Neural cell (in vitro differentiated cells): Measurements from ENCODE around the gene STARD7. TPM values are rescaled to one million over a fixed set of nuclear protein-coding genes. Genes with fewer than 3 reads are reported as not detected.

ENCODE experiments used
- H2AFZ ChIP-seq: fragments of 200-600, 300-800 bp; sonication (generic), shearing (Covaris generic); 2 replicates; pipeline ENCODE4 v1.6.0; 2014; ENCODE audit warnings: low read depth, mild to moderate bottlenecking, antibody characterized with exemption, low read length, moderate library complexity
- H3F3A ChIP-seq: fragments of 200-600 bp; shearing (Covaris generic); 2 replicates; pipeline ENCODE4 v1.6.1; 2016; ENCODE audit warnings: mild to moderate bottlenecking, moderate library complexity, mixed read lengths, antibody characterized with exemption, low read length; ENCODE audit not compliant: insufficient read depth, poor library complexity, severe bottlenecking
- H3K27ac ChIP-seq: fragments of 200-600, 300-800 bp; sonication (generic), shearing (Covaris generic); 2 replicates; pipeline ENCODE4 v1.5.1; 2014; ENCODE audit warnings: mild to moderate bottlenecking, low read length, moderate library complexity
- H3K27me3 ChIP-seq: fragments of 300-800, 200-600 bp; sonication (generic), shearing (Covaris generic); 2 replicates; pipeline ENCODE4 v1.6.0; 2014; ENCODE audit warnings: mild to moderate bottlenecking, low read depth, low read length, moderate library complexity; ENCODE audit not compliant: insufficient read depth
- H3K36me3 ChIP-seq: fragments of 300-800, 200-600 bp; sonication (generic), shearing (Covaris generic); 2 replicates; pipeline ENCODE4 v1.5.1; 2014; ENCODE audit warnings: mild to moderate bottlenecking, antibody characterized with exemption, low read length, moderate library complexity; ENCODE audit not compliant: insufficient read depth
- H3K4me2 ChIP-seq: fragments of 300-800, 200-600 bp; sonication (generic), shearing (Covaris generic); 2 replicates; pipeline ENCODE4 v1.6.0; 2014; ENCODE audit warnings: mild to moderate bottlenecking, low read length
- H3K4me3 ChIP-seq: fragments of 300-800, 200-600 bp; sonication (generic), shearing (Covaris generic); 2 replicates; pipeline ENCODE4 v1.5.1; 2014; ENCODE audit warnings: mild to moderate bottlenecking, low read length, moderate library complexity
- H3K79me2 ChIP-seq: fragments of 200-600 bp; shearing (Covaris generic); replicated peaks from 2 replicates; pipeline ENCODE4 v1.6.0; 2014; ENCODE audit warnings: mild to moderate bottlenecking, low read length, moderate library complexity; ENCODE audit not compliant: insufficient read depth
- H3K9ac ChIP-seq: fragments of 300-800, 200-600 bp; sonication (generic), shearing (Covaris generic); 2 replicates; pipeline ENCODE4 v1.6.1; 2016; ENCODE audit warnings: mild to moderate bottlenecking, low read length, mixed read lengths
- H3K9me2 ChIP-seq: fragments of 200-600 bp; shearing (Covaris generic); 2 replicates; pipeline ENCODE4 v1.6.1; 2016; ENCODE audit warnings: mild to moderate bottlenecking, low read length, mixed read lengths; ENCODE audit not compliant: insufficient read depth
- H3K9me3 ChIP-seq: fragments of 200-600, 300-800 bp; sonication (generic), shearing (Covaris generic); 2 replicates; pipeline ENCODE4 v1.6.1; 2016; ENCODE audit warnings: mild to moderate bottlenecking, mixed run types, low read length, moderate library complexity, mixed read lengths
- H4K20me1 ChIP-seq: fragments of 200-600 bp; shearing (Covaris generic); 2 replicates; pipeline ENCODE4 v1.6.1; 2016; ENCODE audit warnings: mild to moderate bottlenecking, mixed run types; ENCODE audit not compliant: insufficient read depth
- EP300 ChIP-seq: fragments of 450-650 bp; conservative IDR thresholded peaks from 2 replicates; pipeline ENCODE4 v1.6.1; 2014; ENCODE audit warnings: antibody characterized with exemption, mild to moderate bottlenecking, moderate library complexity; ENCODE audit not compliant: poor library complexity, severe bottlenecking
- EZH2 ChIP-seq: fragments of 200-600, 300-800 bp; shearing (Covaris generic), sonication (generic); IDR thresholded peaks from 2 replicates; pipeline ENCODE4 v1.6.1; 2014; ENCODE audit warnings: antibody characterized with exemption, low read length, borderline replicate concordance, mild to moderate bottlenecking; ENCODE audit not compliant: insufficient read depth, poor library complexity, severe bottlenecking
- MXI1 ChIP-seq: fragments of 450-650 bp; conservative IDR thresholded peaks from 2 replicates; pipeline ENCODE4 v1.6.1; 2014; ENCODE audit warnings: antibody characterized with exemption, mild to moderate bottlenecking; ENCODE audit not compliant: poor library complexity, severe bottlenecking
- POLR2AphosphoS5 ChIP-seq: IDR thresholded peaks from 2 replicates; pipeline ENCODE4 v1.6.1; 2012
- RAD21 ChIP-seq: fragments of 450-650 bp; conservative IDR thresholded peaks from 2 replicates; pipeline ENCODE4 v1.6.1; 2014; ENCODE audit warnings: antibody characterized with exemption, mild to moderate bottlenecking, moderate library complexity
- REST ChIP-seq: IDR thresholded peaks from 2 replicates; pipeline ENCODE4 v1.6.1; 2012; ENCODE audit warnings: borderline replicate concordance
- SMC3 ChIP-seq: fragments of 450-650 bp; conservative IDR thresholded peaks from 2 replicates; pipeline ENCODE4 v1.6.1; 2014; ENCODE audit warnings: antibody characterized with exemption, mild to moderate bottlenecking, moderate library complexity; ENCODE audit not compliant: poor library complexity
- TAF1 ChIP-seq: IDR thresholded peaks from 2 replicates; pipeline ENCODE4 v1.6.1; 2012; ENCODE audit warnings: low read depth
- polyA plus RNA-seq: library from polyadenylated mRNA; depleted of rRNA; stranded (reverse); fragments of >200 nt; gene quantifications from 2 replicates; pipeline ENCODE4 v1.2.3, GENCODE V29; 2014
- TF ChIP-seq, protein P1 (sequence below): fragments of 450-650 bp; IDR thresholded peaks from 2 replicates; pipeline ENCODE4 v1.5.1; 2014; ENCODE audit warnings: antibody characterized with exemption, mild to moderate bottlenecking, moderate library complexity; ENCODE audit not compliant: poor library complexity, severe bottlenecking

STARD7 gene
- polyA plus RNA-seq, 1 donor from 2014 or later = 155 TPM

GRCh38 chr2:96245609-96246390 lies 37.2 kb upstream of the STARD7 start:
- H3K27ac ChIP-seq = no peak overlapping the region
- H4K20me1 ChIP-seq = no peaks in the 10 kb centered on the region
- no peaks in the 10 kb centered on the region for H3K9me2 ChIP-seq
- no peaks in the 10 kb centered on the region for H3K9me3 ChIP-seq
- H3K27me3 ChIP-seq = no peaks in the 10 kb centered on the region
- H3K4me2 ChIP-seq = no peak overlapping the region
- no peak overlapping the region for H3K4me3 ChIP-seq
- no peaks in the 10 kb centered on the region for H3F3A ChIP-seq
- H3K79me2 ChIP-seq = no peaks in the 10 kb centered on the region
- no peaks in the 10 kb centered on the region for H3K36me3 ChIP-seq
- no peak overlapping the region for H2AFZ ChIP-seq
- TF ChIP-seq RAD21 (no peak), EP300 (no peak), POLR2AphosphoS5 (no peak), TAF1 (no peak), REST (no peak), EZH2 (no peak), SMC3 (no peak), MXI1 (no peak)
- TF ChIP-seq, protein P1, sequence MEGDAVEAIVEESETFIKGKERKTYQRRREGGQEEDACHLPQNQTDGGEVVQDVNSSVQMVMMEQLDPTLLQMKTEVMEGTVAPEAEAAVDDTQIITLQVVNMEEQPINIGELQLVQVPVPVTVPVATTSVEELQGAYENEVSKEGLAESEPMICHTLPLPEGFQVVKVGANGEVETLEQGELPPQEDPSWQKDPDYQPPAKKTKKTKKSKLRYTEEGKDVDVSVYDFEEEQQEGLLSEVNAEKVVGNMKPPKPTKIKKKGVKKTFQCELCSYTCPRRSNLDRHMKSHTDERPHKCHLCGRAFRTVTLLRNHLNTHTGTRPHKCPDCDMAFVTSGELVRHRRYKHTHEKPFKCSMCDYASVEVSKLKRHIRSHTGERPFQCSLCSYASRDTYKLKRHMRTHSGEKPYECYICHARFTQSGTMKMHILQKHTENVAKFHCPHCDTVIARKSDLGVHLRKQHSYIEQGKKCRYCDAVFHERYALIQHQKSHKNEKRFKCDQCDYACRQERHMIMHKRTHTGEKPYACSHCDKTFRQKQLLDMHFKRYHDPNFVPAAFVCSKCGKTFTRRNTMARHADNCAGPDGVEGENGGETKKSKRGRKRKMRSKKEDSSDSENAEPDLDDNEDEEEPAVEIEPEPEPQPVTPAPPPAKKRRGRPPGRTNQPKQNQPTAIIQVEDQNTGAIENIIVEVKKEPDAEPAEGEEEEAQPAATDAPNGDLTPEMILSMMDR = no peak
- H3K9ac ChIP-seq = no peak overlapping the region

DNA sequence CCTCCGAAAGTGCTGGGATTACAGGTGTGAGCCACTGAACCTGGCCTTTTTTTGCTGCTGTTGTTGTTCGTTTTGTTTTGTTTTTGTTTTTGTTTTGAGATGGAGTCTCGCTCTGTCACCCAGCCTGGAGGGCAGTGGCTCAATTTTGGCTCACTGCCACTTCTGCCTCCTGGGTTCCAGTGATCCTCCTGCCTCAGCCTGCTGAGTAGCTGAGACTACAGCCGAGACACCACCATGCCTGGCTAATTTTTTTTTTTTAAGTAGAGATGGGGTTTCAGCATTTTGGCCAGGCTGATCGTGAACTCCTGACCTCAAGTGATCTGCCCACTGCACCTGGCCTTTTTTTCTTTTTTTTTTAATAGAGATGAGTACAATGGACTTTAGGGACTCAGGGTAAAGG lies 35.2 kb upstream of the STARD7 start:
- Histone ChIP-seq H3K79me2 (no peaks in the 10 kb centered on the region), H3K4me3 (no peak overlapping the region), H3K36me3 (no peaks in the 10 kb centered on the region), H3K9me3 (no peaks in the 10 kb centered on the region), H3K9ac (no peak overlapping the region), H4K20me1 (no peaks in the 10 kb centered on the region), H3K9me2 (no peaks in the 10 kb centered on the region), H2AFZ (no peak overlapping the region), H3K4me2 (no peak overlapping the region), H3K27me3 (no peaks in the 10 kb centered on the region), H3F3A (no peaks in the 10 kb centered on the region), H3K27ac (no peak overlapping the region)
- TF ChIP-seq REST (no peak), TAF1 (no peak)
